Hepatocyte (in vitro differentiated cells): ENCODE results near the gene ZIC5.

Experiments
- EZH2 ChIP-seq: fragments of 200-600 bp; sonication (generic); IDR thresholded peaks from 2 replicates; pipeline ENCODE4 v1.6.1; 2016; ENCODE audit warnings: antibody characterized with exemption, mild to moderate bottlenecking, borderline replicate concordance
- TF ChIP-seq, protein P1 (sequence below): fragments of 200-600 bp; sonication (generic); IDR thresholded peaks from 2 replicates; pipeline ENCODE4 v1.5.1; 2016; ENCODE audit warnings: antibody characterized with exemption, mild to moderate bottlenecking; ENCODE audit not compliant: poor library complexity

DNA sequence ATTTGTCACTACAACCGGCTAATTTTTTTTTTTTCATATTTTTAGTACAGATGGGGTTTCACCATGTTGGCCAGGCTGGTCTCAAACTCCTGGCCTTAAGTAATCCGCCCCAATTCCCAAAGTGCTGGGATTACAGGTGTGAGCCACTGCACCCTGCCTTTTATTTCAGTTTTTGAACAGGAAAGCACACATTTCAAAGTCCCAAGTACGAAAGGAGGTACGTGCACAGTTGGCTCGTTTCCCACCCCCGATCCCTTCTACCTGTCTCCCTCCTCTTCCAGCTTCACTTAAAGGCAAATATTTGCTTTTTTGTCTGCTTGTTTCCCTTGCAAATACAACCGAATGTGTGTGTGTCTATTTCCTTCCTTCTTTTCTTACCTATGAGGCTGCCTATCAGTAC lies 30.5 kb downstream of the ZIC5 start:
- TF ChIP-seq, protein P1, sequence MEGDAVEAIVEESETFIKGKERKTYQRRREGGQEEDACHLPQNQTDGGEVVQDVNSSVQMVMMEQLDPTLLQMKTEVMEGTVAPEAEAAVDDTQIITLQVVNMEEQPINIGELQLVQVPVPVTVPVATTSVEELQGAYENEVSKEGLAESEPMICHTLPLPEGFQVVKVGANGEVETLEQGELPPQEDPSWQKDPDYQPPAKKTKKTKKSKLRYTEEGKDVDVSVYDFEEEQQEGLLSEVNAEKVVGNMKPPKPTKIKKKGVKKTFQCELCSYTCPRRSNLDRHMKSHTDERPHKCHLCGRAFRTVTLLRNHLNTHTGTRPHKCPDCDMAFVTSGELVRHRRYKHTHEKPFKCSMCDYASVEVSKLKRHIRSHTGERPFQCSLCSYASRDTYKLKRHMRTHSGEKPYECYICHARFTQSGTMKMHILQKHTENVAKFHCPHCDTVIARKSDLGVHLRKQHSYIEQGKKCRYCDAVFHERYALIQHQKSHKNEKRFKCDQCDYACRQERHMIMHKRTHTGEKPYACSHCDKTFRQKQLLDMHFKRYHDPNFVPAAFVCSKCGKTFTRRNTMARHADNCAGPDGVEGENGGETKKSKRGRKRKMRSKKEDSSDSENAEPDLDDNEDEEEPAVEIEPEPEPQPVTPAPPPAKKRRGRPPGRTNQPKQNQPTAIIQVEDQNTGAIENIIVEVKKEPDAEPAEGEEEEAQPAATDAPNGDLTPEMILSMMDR: no peak
- no peak for TF ChIP-seq EZH2
